SK-N-MC (cell line): ENCODE data around the gene C3orf22.

Experiments
- EZH2 ChIP-seq: fragments of 200-600 bp; sonication (generic); IDR thresholded peaks from one replicate; pipeline ENCODE4 v1.6.1; 2017; ENCODE audit warnings: antibody characterized with exemption
- FOXP2 ChIP-seq: optimal IDR thresholded peaks from 2 replicates; pipeline ENCODE3; 2011; ENCODE audit warnings: mild to moderate bottlenecking, moderate library complexity; ENCODE audit not compliant: insufficient read depth; ENCODE audit errors: extremely low read length, control extremely low read depth
- POLR2AphosphoS5 ChIP-seq: IDR thresholded peaks from 2 replicates; pipeline ENCODE4 v1.6.1; 2012; ENCODE audit warnings: mild to moderate bottlenecking, low read depth, low read length, borderline replicate concordance

- TF ChIP-seq EZH2 (no peak), POLR2AphosphoS5 (no peak), FOXP2 (no peak)
These were observed 40.5 kb downstream of the C3orf22 start for GRCh38 chr3:126517986-126518778.
